Memory B cell (primary cell): ENCODE data around the gene APOL4.
"Not testable (repeated sequence)": the region's sequence is repeated elsewhere in the genome, so short reads cannot be mapped to it uniquely, and the experiment has no call there.

Experiments used
- ATAC-seq: fragments of 150-1000 bp; cut with Tn5 transposase; 2 replicates; pipeline ENCODE4 v1.10.0; 2021; ENCODE audit warnings: low read depth, mild to moderate bottlenecking, moderate library complexity
- DNase-seq, 2 donors: peaks; one replicate each; pipeline ENCODE4 v3.0.0; 2022; ENCODE audit warnings: low spot score in 2 of 2
- H3K27ac Mint-ChIP-seq: one replicate; pipeline ENCODE4 v1.8.0; 2022; ENCODE audit warnings: mild to moderate bottlenecking, moderate library complexity, mixed read lengths
- H3K27me3 Mint-ChIP-seq: one replicate; pipeline ENCODE4 v1.8.0; 2022; ENCODE audit warnings: mixed read lengths
- H3K36me3 Mint-ChIP-seq: one replicate; pipeline ENCODE4 v1.8.0; 2022; ENCODE audit warnings: mild to moderate bottlenecking, mixed read lengths
- H3K4me1 Mint-ChIP-seq: one replicate; pipeline ENCODE4 v1.8.0; 2022; ENCODE audit warnings: mixed read lengths
- H3K4me3 Mint-ChIP-seq: one replicate; pipeline ENCODE4 v1.8.0; 2022; ENCODE audit warnings: mild to moderate bottlenecking, moderate library complexity, mixed read lengths
- H3K9me3 Mint-ChIP-seq: one replicate; pipeline ENCODE4 v1.8.0; 2022; ENCODE audit warnings: mixed read lengths

Gene APOL4

GRCh38 chr22:36201630-36202319 is at the start of gene APOL4:
APOL4 (minus strand) TSS chr22:36201809; CDS start chr22:36201734, 75 bp downstream.
- Mint-ChIP-seq H3K27ac (no peak within 1 kb of the TSS), H3K36me3 (no peaks in the 10 kb centered on the region), H3K27me3 (peaks cover 15% of the 10 kb centered on the region), H3K4me3 (no peak within 1 kb of the TSS), H3K4me1 (peaks cover 21% of the 10 kb centered on the region), H3K9me3 (no peaks in the 10 kb centered on the region)
- DNase-seq, result no peak
- no peak for ATAC-seq

- Mint-ChIP-seq H3K4me1 (peaks cover 22% of the 10 kb centered on the region), H3K27ac (peak overlapping the region; percentile 53)
- not testable (repeated sequence) for DNase-seq, H3K9me3 Mint-ChIP-seq, H3K27me3 Mint-ChIP-seq, H3K36me3 Mint-ChIP-seq, H3K4me3 Mint-ChIP-seq, ATAC-seq
These were observed 48.8 kb upstream of the APOL4 start for GRCh38 chr22:36250292-36250960.

- no peak for ATAC-seq
- Mint-ChIP-seq H3K36me3 (peaks cover 5% of the 10 kb centered on the region), H3K4me3 (no peak overlapping the region), H3K27me3 (no peaks in the 10 kb centered on the region), H3K9me3 (no peaks in the 10 kb centered on the region), H3K4me1 (peaks cover 22% of the 10 kb centered on the region), H3K27ac (no peak overlapping the region)
- DNase-seq, result no peak
These were observed 47.6 kb upstream of the APOL4 start for GRCh38 chr22:36249160-36249559.

- H3K4me3 Mint-ChIP-seq, result no peak overlapping the region
- peaks cover 5% of the 10 kb centered on the region for H3K36me3 Mint-ChIP-seq
- no peak overlapping the region for H3K27ac Mint-ChIP-seq
- peaks cover 13% of the 10 kb centered on the region for H3K4me1 Mint-ChIP-seq
- ATAC-seq, result no peak
- H3K27me3 Mint-ChIP-seq, result no peaks in the 10 kb centered on the region
- DNase-seq, result no peak
- no peaks in the 10 kb centered on the region for H3K9me3 Mint-ChIP-seq
These were observed 46.3 kb upstream of the APOL4 start for GRCh38 chr22:36247955-36248354.

- peaks cover 5% of the 10 kb centered on the region for H3K36me3 Mint-ChIP-seq
- ATAC-seq (no peak), DNase-seq (no peak)
- H3K4me3 Mint-ChIP-seq, result no peak overlapping the region
- peaks cover 4% of the 10 kb centered on the region for H3K4me1 Mint-ChIP-seq
- no peak overlapping the region for H3K27ac Mint-ChIP-seq
- H3K9me3 Mint-ChIP-seq, result no peaks in the 10 kb centered on the region
- H3K27me3 Mint-ChIP-seq, result no peaks in the 10 kb centered on the region
These were observed 45.1 kb upstream of the APOL4 start for GRCh38 chr22:36246718-36247117.

GRCh38 chr22:36245805-36246356 is 44.3 kb upstream of the APOL4 start:
- Mint-ChIP-seq H3K4me1 (peaks cover 3% of the 10 kb centered on the region), H3K36me3 (peaks cover 5% of the 10 kb centered on the region), H3K27me3 (no peaks in the 10 kb centered on the region), H3K27ac (no peak overlapping the region), H3K4me3 (no peak overlapping the region), H3K9me3 (no peaks in the 10 kb centered on the region)
- DNase-seq (no peak), ATAC-seq (no peak)

- H3K27ac Mint-ChIP-seq, result no peak overlapping the region
- ATAC-seq (no peak), DNase-seq (no peak)
- H3K9me3 Mint-ChIP-seq, result no peaks in the 10 kb centered on the region
- peaks cover 2% of the 10 kb centered on the region for H3K36me3 Mint-ChIP-seq
- H3K4me3 Mint-ChIP-seq, result no peak overlapping the region
- H3K27me3 Mint-ChIP-seq, result no peaks in the 10 kb centered on the region
- H3K4me1 Mint-ChIP-seq, result peaks cover 3% of the 10 kb centered on the region
These were observed 43.1 kb upstream of the APOL4 start for GRCh38 chr22:36244522-36245391.

GRCh38 chr22:36243986-36244385 is 42.4 kb upstream of the APOL4 start:
- DNase-seq (no peak), ATAC-seq (no peak)
- no peaks in the 10 kb centered on the region for H3K27me3 Mint-ChIP-seq
- H3K9me3 Mint-ChIP-seq, result no peaks in the 10 kb centered on the region
- peaks cover 2% of the 10 kb centered on the region for H3K36me3 Mint-ChIP-seq
- H3K4me1 Mint-ChIP-seq, result peaks cover 10% of the 10 kb centered on the region
- no peak overlapping the region for H3K27ac Mint-ChIP-seq
- no peak overlapping the region for H3K4me3 Mint-ChIP-seq

- DNase-seq (peak; percentile 65 to 76), ATAC-seq (peak; percentile 98)
- Mint-ChIP-seq H3K27ac (peak within 1 kb of the TSS; percentile 97), H3K36me3 (peaks cover 19% of the 10 kb centered on the region), H3K27me3 (no peaks in the 10 kb centered on the region), H3K9me3 (peaks cover 4% of the 10 kb centered on the region), H3K4me3 (peak within 1 kb of the TSS; percentile 99), H3K4me1 (peaks cover 39% of the 10 kb centered on the region)
These were observed 38.0 kb upstream of the APOL4 start, which contains the start of gene APOL2 for GRCh38 chr22:36239401-36240171. APOL2 (minus strand) TSS chr22:36239527; CDS start chr22:36233162, 6,365 bp downstream.

GRCh38 chr22:36239150-36239400 is 37.5 kb upstream of the APOL4 start:
- Mint-ChIP-seq H3K4me3 (peak overlapping the region; percentile 99), H3K4me1 (peaks cover 42% of the 10 kb centered on the region), H3K27ac (peak overlapping the region; percentile 97), H3K36me3 (peaks cover 19% of the 10 kb centered on the region), H3K9me3 (peaks cover 4% of the 10 kb centered on the region), H3K27me3 (no peaks in the 10 kb centered on the region)
- DNase-seq (peak in 1 of 2 donors; percentile 20), ATAC-seq (no peak)

GRCh38 chr22:36238373-36239149 is 37.0 kb upstream of the APOL4 start:
- H3K27me3 Mint-ChIP-seq, result no peaks in the 10 kb centered on the region
- no peak for ATAC-seq
- peak overlapping the region; percentile 97 for H3K27ac Mint-ChIP-seq
- peak overlapping the region; percentile 99 for H3K4me3 Mint-ChIP-seq
- DNase-seq, result no peak
- H3K4me1 Mint-ChIP-seq, result peaks cover 44% of the 10 kb centered on the region
- peaks cover 19% of the 10 kb centered on the region for H3K36me3 Mint-ChIP-seq
- H3K9me3 Mint-ChIP-seq, result peaks cover 4% of the 10 kb centered on the region

GRCh38 chr22:36237462-36238372 is 36.1 kb upstream of the APOL4 start:
- H3K27me3 Mint-ChIP-seq, result no peaks in the 10 kb centered on the region
- DNase-seq (no peak), ATAC-seq (no peak)
- peaks cover 52% of the 10 kb centered on the region for H3K4me1 Mint-ChIP-seq
- peak overlapping the region; percentile 99 for H3K4me3 Mint-ChIP-seq
- H3K27ac Mint-ChIP-seq, result peak overlapping the region; percentile 97
- peaks cover 19% of the 10 kb centered on the region for H3K36me3 Mint-ChIP-seq
- H3K9me3 Mint-ChIP-seq, result peaks cover 4% of the 10 kb centered on the region
